GM13977 (cell line): ENCODE measurements around the gene TMEM98.

ENCODE experiments used
- DNase-seq: peaks from one replicate; pipeline ENCODE4 v3.0.0; 2012; ENCODE audit warnings: low spot score
- CTCF ChIP-seq: IDR thresholded peaks from 2 replicates; pipeline ENCODE4 v1.5.1; 2012; ENCODE audit warnings: mild to moderate bottlenecking, control low read depth; ENCODE audit not compliant: insufficient read depth; ENCODE audit errors: extremely low read depth, missing control alignments
- in situ Hi-C: fragments of 300-500 bp; cut with MboI; formaldehyde crosslinking; loops from one replicate; pipeline ENCODE4 v1.12.0; 2022; ENCODE audit warnings: low sequenced_read_pairs, low pct_unique_long_range_greater_than_20kb, mixed read lengths, inconsistent platforms; ENCODE audit not compliant: unreplicated experiment

TMEM98 gene

GRCh38 chr17:32953045-32953444, 25.1 kb downstream of the TMEM98 start:
- in situ Hi-C loops, result no loop called here
- DNase-seq, result no peak
- no peak for TF ChIP-seq CTCF

GRCh38 chr17:32953857-32954256, 25.9 kb downstream of the TMEM98 start:
- in situ Hi-C loops, result no loop called here
- DNase-seq, result no peak
- TF ChIP-seq CTCF, result no peak

DNA sequence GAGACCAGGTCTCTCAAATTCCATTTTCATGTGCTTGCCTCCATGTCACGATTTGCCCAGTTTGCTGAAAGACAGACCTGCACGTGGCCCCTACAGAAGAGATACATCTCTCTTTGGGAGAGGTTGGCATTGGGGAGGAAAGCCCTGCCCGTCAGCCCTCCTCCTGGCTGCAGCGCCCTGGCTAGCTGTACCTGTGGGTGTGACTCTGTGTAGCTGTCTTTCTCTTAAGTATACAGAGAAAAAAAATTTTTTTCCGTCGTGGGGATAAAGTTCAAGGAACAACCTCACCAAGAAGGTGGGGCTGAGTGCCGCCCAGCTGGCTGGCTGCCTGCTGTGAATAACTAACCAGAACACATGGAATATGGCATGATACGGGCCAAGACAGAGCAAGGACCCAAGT, 26.5 kb downstream of the TMEM98 start:
- TF ChIP-seq CTCF, result no peak
- in situ Hi-C loops, result no loop called here
- DNase-seq, result no peak

- DNase-seq, result no peak
- in situ Hi-C loops, result no loop called here
- no peak for TF ChIP-seq CTCF
These were observed 27.2 kb downstream of the TMEM98 start for GRCh38 chr17:32955155-32955554.

DNA sequence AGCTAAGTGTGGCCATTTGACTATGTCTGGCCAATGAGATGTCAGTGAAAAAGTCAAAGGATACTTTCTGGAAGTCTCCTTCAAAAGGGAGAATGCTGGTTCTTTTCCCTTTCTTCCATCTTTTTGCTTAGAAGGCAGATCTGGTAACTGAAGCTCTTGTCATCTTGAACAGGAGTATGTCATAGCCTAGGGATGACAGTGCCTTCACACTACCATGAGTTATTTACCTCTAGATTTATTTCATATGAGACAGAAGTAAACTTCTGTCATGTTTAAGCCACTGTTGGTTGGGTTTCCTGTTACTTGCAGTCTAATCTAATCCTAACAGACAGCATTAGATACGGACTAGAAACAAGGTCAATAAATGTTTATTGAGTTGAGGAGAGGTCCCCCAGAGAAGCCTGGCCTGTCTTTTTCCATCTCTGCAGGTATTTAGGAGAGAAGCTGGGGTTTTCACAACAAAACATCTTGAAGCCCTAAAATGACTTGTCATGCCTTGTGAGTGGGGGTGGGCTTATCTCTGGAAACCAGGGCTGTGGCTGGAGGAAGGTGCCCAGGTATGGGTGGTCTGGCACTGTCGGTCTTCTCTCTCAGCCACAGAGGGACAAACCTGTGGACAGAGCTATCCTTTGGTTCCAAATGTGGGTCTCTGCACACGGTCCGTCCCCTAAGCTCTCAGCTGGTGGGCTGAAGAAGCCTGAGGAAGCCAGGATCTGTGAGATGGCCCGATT, 28.5 kb downstream of the TMEM98 start:
- in situ Hi-C loops, result no loop called here
- DNase-seq, result no peak
- TF ChIP-seq CTCF, result no peak

- in situ Hi-C loops, result no loop called here
- no peak for TF ChIP-seq CTCF
- DNase-seq, result no peak
These were observed 30.5 kb downstream of the TMEM98 start for GRCh38 chr17:32958418-32958817.
